ENCODE measurements around the gene OR2M3. TPM values are rescaled to one million over a fixed set of nuclear protein-coding genes. Genes with fewer than 3 reads are reported as not detected.

The OR2M3 gene
- polyA plus RNA-seq, 4 donors, result 0.01 to 0.05 (median 0.04) TPM

Other genes starting within 250 kb of the OR2M3 start
- gene OR2L8, start 248.4 kb upstream of the OR2M3 start, polyA plus RNA-seq (ENCODE audit: insufficient read length in 4 of 4), result not detected
- gene OR2AK2, start 232.0 kb upstream of the OR2M3 start, polyA plus RNA-seq (ENCODE audit: insufficient read length in 4 of 4), result not detected
- gene OR2L5, start 183.6 kb upstream of the OR2M3 start, polyA plus RNA-seq (ENCODE audit: insufficient read length in 4 of 4), result not detected
- under 1 TPM in 3 of 4 donors, not detected in 1; 0.06 to 0.13 (median 0.08) TPM for gene OR2L2, start 167.2 kb upstream of the OR2M3 start, polyA plus RNA-seq (ENCODE audit: insufficient read length in 4 of 4)
- gene OR2L3, start 150.4 kb upstream of the OR2M3 start, polyA plus RNA-seq (ENCODE audit: insufficient read length in 4 of 4), result not detected
- gene OR2L13, start 102.1 kb upstream of the OR2M3 start, polyA plus RNA-seq (ENCODE audit: insufficient read length in 4 of 4), result under 1 TPM in 1 of 4 donors, not detected in 3; 0.11 TPM
- not detected for gene OR2M5, start 52.1 kb upstream of the OR2M3 start, polyA plus RNA-seq (ENCODE audit: insufficient read length in 4 of 4)
- gene OR2M2, start 22.4 kb upstream of the OR2M3 start, polyA plus RNA-seq (ENCODE audit: insufficient read length in 4 of 4), result not detected
- gene OR2M4, start 34.2 kb downstream of the OR2M3 start, polyA plus RNA-seq (ENCODE audit: insufficient read length in 4 of 4), result under 1 TPM; 0.04 to 0.08 (median 0.04) TPM
- gene OR2T33, start 80.7 kb downstream of the OR2M3 start, polyA plus RNA-seq (ENCODE audit: insufficient read length in 4 of 4), result under 1 TPM in 1 of 4 donors, not detected in 3; 0.05 TPM
- gene OR2T12, start 106.2 kb downstream of the OR2M3 start, polyA plus RNA-seq (ENCODE audit: insufficient read length in 4 of 4), result under 1 TPM in 2 of 4 donors, not detected in 2; 0.05 to 0.06 TPM
- not detected for gene OR2M7, start 127.3 kb downstream of the OR2M3 start, polyA plus RNA-seq (ENCODE audit: insufficient read length in 4 of 4)
- gene OR14C36, start 151.5 kb downstream of the OR2M3 start, polyA plus RNA-seq (ENCODE audit: insufficient read length in 4 of 4), result not detected
- not detected for gene OR2T4, start 164.4 kb downstream of the OR2M3 start, polyA plus RNA-seq (ENCODE audit: insufficient read length in 4 of 4)
- gene OR2T6, start 178.5 kb downstream of the OR2M3 start, polyA plus RNA-seq (ENCODE audit: insufficient read length in 4 of 4), result under 1 TPM in 2 of 4 donors, not detected in 2; 0.11 TPM
- gene OR2T1, start 205.8 kb downstream of the OR2M3 start, polyA plus RNA-seq (ENCODE audit: insufficient read length in 4 of 4), result not detected
- gene OR2T2, start 248.4 kb downstream of the OR2M3 start, polyA plus RNA-seq (ENCODE audit: insufficient read length in 4 of 4), result not detected

Measured in left renal pelvis (tissue), 4 donors.